ENCODE results near the gene MTG1.

MTG1 gene, protein sequence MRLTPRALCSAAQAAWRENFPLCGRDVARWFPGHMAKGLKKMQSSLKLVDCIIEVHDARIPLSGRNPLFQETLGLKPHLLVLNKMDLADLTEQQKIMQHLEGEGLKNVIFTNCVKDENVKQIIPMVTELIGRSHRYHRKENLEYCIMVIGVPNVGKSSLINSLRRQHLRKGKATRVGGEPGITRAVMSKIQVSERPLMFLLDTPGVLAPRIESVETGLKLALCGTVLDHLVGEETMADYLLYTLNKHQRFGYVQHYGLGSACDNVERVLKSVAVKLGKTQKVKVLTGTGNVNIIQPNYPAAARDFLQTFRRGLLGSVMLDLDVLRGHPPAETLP

DNA sequence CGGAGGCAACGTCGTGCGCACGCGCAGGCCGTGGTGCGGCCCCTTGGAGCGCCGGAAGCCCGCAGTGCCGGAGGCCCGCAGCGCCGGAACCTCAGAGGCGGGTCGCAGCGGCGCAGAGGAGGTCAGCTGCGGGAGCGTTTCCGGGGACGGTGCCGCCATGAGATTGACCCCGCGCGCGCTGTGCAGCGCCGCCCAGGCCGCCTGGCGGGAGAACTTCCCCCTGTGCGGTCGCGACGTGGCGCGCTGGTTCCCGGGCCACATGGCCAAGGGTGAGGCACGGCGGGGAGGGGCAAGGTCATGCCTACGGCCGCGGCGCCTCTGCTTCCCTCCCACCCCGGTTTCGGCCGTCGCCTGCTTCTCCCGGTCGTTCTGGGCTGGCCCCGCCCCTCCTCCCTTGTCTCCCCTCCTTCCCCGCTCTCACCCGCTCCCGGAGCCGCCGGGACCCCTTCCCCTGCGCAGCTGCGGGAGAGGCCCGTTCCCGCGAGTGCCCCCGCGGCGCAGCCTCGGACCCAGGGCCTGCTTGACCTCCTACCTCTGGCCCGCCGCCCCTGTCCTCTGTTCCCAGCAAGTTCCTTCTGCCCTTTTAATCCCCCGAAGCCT is at the start of gene MTG1:
MTG1 (plus strand) TSS at position 94 of the 600 bp plus-strand sequence; CDS start at position 158, 64 bp downstream.
- FAIRE-seq (peak; percentile 92), DNase-seq (ENCODE audit: insufficient read length, low spot score) (peak; percentile 76)

GRCh38 chr10:133344236-133344635 is 49.7 kb upstream of the MTG1 start:
- FAIRE-seq (no peak), DNase-seq (ENCODE audit: insufficient read length, low spot score) (no peak)

- FAIRE-seq (no peak), DNase-seq (ENCODE audit: insufficient read length, low spot score) (no peak)
Observed at GRCh38 chr10:133346413-133346812, 47.5 kb upstream of the MTG1 start.

DNA sequence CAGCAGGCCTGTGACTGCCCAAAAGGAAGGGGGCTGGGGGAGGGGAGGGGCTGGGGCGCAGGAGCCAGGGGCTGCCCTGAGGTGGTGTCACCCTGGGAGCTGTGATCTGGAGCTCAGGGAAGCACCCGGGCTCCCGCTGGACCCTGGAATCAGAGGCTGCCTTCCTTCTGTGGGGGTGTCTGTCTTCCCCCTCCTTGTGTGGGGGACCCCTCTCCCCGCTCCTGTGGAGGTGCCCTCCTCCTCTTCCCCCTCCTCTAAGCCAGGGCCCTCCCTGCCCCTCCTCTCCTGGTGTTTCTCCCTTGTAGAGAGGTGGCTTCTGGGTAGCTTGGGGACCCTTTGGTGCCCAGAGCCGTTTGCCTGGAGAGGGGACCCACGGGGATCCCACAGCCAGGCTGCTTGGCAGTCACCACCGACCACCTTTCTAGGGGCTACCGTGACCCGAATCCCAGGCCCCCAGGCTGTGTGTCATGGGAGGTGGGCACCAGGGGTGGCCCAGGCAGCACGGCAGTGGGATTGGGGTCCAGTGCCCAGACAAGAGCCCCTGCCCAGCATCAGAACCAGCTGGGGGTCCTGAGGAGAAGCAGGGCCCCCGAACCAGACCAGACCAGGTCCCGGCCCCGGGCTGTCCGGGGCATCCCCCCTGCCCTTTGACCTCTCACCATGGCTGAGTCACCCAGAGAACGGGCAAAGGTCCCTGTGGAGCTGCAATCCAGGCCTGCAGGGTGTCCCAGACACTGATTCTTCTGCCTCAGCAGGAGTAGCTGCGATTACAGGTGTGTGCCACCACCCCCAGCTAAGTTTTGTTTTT is 46.0 kb upstream of the MTG1 start:
- DNase-seq (ENCODE audit: insufficient read length, low spot score) (no peak), FAIRE-seq (no peak)

DNA sequence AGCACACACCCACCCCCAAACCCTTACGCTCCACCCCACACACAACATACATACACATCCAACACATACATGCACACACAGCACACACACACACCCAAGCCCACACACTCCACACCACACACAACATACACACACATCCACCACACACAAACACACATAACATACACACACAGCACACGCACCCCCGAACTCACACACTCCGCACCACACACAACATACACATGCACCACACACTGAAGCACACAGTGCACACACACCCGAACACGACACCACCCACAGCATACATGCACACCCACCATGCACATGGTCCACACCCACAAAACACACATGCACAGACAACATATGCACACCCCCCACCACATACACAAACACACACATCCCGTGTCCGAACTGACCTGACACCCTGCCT is 44.8 kb upstream of the MTG1 start:
- FAIRE-seq (no peak), DNase-seq (ENCODE audit: insufficient read length, low spot score) (no peak)

DNA sequence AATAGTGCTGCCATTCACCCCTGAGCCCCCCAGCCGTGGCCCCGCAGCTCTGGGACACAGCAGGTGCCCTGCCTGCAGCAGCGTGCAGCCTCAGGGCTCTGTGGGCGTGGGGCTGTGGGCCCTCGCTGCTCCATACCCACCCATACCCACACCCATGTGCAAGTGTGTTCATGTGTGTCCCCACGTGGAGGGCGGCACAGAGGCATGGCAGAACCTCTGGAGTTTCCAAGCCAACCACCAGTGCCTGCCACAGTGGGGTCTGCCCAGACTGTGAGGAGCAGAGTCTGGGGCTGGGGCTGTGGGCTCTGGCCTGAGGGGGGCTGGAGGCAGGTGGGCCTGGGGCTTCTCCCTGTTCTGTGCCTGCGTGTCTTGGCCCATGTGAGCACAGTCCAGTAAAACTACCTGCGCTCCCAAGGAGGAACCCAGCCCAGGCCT is 44.4 kb upstream of the MTG1 start:
- DNase-seq (ENCODE audit: insufficient read length, low spot score), result no peak
- FAIRE-seq, result no peak

DNA sequence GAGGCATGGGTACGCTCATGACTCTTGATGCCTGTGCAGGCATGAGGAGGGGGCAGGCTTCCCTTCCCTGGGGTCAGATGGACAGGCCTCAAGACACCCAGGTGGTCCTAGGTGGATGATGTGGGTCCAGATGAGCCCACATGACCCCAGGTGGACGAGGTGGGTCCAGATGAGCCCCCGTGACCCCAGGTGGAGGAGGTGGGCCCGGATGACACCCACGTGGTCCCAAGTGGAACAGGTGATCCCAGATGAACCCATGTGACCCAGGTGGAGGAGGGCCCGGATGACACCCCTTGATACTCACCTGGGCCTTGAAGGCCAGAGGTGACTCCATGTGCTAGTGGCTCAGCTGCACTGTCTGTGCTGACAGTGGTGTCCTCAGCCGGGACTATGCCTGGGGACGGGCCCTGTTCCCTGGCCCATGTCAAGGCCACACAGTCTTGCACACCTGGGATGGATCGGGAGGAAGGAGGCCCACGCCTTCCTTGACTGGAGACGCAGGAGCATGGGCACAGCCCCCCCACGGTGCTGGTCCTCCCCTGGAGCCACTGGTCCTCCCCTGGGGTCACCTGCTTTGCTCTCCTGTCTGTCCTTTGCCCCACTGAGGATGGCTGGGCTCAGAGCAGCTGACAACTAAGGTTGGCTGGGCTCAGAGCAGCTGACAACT is 43.5 kb upstream of the MTG1 start:
- no peak for FAIRE-seq
- no peak for DNase-seq (ENCODE audit: insufficient read length, low spot score)

GRCh38 chr10:133350950-133351329 is 43.0 kb upstream of the MTG1 start:
- DNase-seq (ENCODE audit: insufficient read length, low spot score), result no peak
- FAIRE-seq, result no peak

DNA sequence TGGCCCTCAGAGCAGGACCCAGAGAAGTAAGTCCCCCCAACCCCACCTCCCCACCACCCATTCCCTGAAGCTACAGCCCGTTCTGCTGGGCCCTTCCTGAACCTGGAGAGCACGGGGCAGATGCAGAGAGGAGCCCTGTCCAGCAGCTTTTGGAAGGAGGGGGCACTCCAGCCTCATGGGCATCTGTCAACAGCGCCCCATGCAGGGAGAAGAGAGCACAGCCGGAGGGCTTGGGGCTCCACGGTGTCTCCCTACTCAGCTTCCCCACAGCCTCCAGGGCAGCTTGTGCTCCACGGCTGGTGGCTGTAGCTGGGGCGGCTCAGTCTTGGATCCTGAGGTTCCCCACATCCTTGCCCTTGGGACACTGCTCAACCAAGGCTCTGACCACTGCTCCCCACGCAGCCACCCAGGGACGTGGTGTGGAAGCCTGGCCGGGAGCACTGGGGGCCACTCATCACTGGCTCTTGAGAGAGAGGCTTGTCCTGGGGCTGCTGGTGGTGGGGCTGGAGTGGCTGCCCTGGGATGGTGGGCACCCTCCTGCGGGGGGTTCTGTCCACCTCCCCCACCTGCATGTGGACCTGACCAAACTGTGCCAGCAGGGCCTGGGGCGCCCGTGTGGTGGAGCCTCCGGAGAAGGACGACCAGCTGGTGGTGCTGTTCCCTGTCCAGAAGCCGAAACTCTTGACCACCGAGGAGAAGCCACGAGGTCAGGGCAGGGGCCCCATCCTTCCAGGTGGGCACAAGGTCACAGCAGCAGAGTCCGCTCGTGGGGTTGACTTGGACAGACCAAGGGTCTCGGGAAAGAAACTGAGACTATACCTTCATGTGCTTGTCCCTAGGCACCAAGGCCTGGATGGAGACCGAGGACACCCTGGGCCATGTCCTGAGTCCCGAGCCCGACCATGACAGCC is 42.3 kb upstream of the MTG1 start:
- DNase-seq (ENCODE audit: insufficient read length, low spot score), result no peak

DNA sequence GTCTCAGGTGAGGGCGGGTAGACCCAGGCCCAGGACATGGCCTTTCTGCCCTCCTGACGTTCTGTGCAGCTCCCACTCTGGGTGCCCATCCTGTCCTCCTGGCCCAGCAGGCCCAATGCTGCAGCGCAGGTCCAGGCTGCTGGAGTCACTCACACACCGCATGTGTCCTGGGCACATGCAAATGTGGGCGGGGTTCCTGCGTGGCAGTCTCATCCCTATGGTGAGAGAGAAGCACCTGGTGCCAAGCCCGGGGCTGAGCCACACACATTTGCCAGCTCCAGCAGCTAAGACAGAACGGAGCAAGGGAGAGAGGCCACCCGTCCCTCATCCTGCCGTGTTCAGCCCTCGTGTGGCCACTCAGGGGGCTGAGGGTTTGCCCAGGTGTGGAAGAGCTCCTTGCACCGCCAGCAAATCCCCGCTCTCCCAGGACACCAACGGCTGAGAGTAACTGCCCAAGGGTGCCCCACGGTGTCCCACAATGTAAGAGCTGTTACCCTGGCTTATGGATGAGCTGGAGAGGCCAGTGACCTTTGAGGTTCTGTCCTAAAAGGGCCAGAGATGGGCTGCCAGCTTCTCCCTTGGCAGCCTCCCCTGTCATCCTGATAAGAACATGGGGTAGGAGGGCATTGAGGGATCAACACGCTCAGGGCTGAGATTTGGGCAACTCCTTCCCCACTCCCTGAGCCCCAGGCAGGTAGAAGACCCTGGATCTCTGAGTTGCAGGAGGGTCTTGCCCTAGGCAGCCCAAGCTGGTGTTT is 40.6 kb upstream of the MTG1 start:
- FAIRE-seq, result no peak
- DNase-seq (ENCODE audit: insufficient read length, low spot score), result no peak

More for the DNA sequence above, 42.3 kb upstream of the MTG1 start:
- FAIRE-seq, result no peak

DNA sequence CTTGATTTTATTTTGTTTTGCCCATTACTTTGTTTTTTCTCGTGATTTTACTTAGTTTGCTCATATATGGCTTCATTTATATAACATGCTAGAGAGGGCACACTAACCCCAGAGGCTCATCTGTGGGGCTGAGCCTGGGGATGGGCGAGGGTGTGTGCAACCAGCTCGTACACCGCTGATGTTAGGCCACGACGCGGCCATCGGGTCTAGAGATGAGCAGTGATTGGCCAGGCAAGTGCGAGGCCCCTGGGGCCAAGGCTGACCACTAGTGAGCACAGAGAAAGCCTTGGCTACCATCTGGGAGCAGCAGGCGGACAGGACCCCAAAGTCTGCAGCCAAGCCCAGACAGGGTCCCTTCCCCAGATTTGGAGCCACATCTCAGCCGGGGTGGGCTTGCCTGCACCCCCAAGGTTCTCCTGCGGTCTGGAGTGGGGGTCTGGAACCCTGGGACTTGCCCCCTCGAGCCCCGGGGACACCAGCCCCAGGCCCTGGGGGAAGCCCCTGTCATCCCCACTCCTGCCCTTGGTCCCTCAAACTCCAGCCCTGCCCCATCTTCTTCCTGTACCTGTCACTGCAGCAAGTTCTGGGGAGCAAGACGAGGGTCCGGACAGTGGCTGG is 39.9 kb upstream of the MTG1 start:
- FAIRE-seq (no peak), DNase-seq (ENCODE audit: insufficient read length, low spot score) (no peak)

- no peak for FAIRE-seq
Observed at GRCh38 chr10:133354672-133355240, 39.2 kb upstream of the MTG1 start.

DNA sequence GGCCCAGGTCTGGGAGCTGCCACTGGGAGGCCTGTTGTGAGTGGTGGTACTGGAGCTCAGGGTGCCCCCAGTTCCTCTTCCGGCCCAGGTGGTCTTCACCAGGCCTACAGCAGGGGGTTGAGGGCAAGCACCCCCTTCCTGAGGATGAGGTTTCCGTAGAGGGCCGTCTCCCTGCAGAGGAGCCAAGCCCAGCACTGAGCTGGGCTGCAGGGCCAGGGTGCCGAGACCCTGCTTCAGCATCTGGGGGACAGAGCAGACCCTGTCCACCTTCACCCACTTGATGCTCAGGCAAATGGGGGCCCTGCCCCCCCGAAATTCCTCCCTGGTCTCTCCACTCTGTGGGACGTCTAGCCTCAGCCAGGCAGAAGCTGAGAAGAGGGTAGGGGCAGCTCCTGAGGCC is 38.7 kb upstream of the MTG1 start:
- no peak for FAIRE-seq
- no peak for DNase-seq (ENCODE audit: insufficient read length, low spot score)

More at GRCh38 chr10:133354672-133355240, 39.2 kb upstream of the MTG1 start:
- DNase-seq (ENCODE audit: insufficient read length, low spot score), result no peak

DNA sequence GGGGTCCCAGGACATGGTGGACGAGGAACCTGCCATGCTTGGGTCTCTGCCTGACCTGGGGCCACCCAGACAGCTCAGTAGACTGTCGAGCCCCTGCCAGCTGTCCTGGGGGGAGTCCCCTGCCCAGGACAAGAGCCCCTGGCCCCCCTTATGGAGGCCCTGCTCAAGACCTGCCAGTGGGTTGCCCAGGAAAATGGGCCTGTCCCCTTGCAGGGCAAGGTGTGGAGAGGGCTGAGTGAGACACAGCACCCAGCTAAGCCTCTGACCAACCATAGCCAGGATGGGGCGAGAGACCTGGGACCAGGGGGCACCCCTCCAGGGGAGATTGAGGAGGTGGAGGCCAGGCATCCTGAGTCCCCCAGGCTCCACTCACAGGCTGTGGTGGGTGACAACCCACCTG is 38.0 kb upstream of the MTG1 start:
- FAIRE-seq (no peak), DNase-seq (ENCODE audit: insufficient read length, low spot score) (no peak)

DNA sequence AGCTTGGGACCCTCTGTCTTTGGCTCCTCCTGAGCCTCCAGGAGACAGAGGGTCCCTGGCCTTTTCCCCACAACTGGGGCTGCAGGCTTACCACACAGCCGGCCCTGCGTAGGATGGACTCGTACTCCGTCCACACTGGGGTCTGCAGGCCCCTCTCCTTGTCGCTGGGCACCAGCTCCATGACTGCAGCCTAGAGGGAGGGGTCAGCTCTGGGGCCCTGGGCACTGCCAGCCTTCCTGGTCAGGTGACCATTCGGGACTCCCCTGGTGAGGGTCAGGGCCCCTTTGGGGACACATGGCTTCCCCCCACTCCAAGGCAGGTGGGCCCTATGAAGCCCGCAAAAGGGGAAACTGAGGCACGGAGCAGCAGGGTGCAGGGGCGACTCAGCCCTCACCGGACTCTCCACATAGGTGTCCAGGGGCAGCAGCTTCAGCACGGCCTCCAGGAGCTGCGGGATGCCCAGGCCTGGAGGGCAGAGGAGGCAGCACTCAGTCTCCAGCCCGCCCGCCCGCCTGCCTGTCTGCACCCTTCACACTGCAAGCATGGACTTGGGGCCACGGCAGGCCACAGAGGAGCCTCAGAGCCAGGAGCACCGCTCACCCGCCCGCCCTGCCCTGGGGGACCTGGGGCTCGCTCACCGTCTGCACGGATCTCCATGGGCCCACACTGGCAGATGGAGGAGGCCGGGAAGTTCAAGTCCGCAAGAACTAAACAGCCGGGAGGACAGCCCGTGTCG is 37.2 kb upstream of the MTG1 start:
- FAIRE-seq, result no peak

DNA sequence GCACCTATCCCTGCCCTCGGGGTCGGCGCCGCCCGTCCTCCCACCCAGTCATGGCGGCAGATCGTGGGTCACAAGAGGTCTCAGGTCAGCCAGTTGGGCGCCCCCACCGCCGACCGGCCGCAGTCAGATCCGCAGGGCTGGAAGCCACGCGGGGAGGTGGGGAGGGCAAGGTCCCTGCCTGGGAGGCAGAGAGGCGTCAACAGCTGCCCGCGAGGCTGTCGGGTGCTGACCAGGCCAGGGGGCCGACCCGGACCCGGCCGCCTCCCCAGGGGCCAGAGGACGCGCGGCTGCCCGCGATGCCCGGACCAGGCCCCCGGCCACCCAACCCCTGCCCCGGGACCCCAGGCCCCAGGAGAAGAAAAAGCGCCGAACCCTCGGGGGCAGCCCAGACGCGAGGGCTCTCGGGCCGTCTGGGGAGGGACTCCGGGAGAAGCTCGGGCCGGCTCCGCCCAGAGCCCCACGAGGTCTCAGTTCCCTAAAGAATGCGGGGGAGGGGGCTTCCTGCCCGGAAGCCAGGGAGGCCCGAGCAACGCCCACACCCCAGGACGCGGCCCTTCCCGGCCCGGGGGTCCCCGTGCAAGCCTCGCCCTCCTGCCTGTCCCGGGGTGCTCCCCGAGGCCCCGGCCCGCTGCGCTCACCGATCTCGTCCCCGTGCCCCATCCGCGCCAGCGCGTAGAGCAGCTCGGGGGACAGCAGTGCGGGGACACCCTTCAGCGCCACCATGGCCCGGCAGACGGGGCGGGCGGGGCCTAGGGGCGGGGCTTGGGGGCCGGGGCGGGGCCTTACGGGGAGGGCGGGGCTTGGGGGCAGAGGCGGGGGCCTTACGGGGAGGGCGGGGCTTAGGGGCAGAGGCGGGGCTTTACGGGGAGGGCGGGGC is 36.4 kb upstream of the MTG1 start, which contains the start of gene FUOM:
FUOM (minus strand) TSS at position 735 of the 877 bp plus-strand sequence; CDS start at position 723, 12 bp downstream.
- FAIRE-seq (peak; percentile 62), DNase-seq (ENCODE audit: insufficient read length, low spot score) (peak; percentile 94)

More for the DNA sequence above, 37.2 kb upstream of the MTG1 start:
- DNase-seq (ENCODE audit: insufficient read length, low spot score), result no peak
